HG03103 (cell line): ENCODE data around the gene PAX2.

Source experiments
- ATAC-seq: cut with Tn5 transposase; IDR thresholded peaks from one replicate; pipeline ENCODE4 v1.9.1; 2021; ENCODE audit warnings: low read depth; ENCODE audit not compliant: unreplicated experiment

PAX2 gene

DNA sequence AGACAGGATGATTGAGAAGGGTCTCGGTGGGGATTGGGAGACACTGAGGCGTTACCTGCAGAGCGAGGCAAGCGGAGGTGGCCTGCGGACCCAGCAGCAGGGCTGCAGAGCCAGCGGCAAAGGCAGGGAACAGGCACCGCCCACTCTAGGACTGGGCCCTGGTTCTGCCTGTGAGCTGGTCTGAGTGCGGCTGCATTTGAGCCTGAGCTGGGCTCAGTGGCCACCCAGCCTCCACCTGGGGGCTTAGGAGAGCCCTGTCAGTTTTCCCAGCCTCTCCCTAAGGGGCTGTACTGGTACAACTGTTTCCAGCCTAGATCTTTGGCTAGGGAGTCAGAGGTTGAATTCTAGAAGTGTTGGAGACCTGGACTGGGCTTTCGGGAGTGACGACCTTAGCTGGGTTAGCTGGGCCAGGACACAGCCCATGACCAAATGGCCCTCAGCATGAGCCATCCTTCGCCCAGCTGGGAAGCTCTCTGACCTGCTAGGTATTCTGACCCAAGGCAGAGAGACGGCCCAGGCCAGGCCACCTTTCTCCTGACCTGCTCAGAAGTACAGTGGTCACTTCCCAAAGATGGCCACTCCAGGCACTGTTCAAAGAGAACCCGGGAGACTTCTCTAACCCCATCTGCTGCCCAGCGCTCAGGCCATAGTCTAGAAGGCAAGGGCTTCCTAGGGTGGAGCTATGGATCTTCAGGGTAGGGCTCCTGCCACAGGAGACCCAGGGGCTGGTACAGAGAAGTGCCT is 64.9 kb downstream of the PAX2 start:
- no peak for ATAC-seq

DNA sequence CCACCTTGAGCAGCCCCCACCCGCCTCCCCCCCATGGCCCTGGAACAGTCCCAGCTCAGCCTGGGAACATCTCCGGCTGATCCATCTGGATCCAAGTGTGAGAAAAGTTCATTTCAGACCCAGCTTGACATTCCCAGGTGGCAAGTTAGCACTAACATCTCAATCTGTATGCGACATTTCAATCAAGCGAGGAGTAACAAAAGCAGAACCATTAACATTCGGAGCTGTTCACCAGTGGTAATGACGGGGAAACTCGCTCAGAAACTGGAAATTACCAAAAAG is 65.4 kb downstream of the PAX2 start:
- ATAC-seq, result no peak

DNA sequence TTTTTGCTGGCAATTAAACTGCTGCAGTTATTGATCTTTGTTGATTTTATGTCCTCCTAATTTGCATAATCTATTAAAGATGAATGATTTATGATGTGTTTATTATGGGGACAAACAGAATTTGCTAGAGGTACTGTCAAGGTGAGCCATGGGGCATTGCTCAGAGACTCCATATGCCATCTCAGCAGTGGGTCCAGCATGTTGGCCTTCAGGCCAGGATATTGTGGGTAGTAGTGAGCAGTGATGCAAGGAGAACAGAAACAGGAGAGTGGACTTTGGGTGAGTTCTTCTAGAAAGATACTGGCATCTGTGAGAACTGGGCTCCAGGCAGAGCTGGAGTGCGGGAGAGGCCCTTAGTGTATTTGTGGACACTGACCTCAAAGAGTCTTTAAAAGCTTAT is 65.9 kb downstream of the PAX2 start:
- ATAC-seq, result no peak

DNA sequence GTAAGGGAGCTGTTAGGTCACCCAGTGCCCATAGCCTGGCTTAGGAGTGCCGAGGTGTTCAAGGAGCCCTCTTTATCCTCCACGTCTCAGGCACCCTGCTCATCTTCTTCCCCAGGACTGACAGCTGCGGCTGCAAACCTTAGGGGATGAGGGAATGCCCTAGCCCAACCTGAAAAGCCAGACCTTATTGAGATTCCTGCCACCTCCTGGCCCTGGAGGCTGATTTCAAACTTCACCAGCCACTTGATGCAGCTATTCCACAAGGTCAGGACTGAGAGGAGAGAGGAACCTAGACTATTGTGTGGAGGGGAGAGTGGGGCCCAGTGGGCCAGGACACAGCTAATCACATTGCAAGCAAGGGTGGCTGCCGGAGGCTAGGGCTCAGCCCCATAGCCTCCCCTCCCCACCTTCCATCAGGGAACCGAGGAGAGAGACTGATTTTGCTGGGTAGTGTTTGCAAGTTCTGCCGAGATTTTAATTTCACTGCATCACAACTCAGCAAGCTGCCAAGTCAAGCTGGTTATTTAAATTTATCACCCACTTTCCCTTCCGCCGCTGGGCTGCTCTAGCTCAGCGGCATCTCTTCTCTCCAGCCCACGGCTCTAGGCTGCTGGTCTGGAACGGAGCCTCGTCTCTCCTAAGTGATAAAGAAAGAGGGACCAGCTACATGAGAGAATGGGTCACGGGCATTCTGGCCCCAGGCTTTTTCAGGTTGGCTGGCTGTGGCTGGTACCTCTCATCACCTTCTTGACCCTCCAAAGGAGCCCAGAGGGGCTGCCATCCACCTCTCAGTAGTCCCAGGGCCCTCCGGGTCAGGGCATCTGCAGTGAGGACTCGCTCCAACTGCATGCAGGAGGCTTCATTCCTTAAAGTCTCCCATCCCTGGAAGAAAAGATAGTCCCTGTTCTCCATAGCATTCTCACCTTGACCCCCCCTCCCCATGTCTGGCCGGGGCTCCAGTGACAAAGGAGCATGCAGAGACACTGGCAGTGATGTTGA is 66.7 kb downstream of the PAX2 start:
- ATAC-seq, result no peak

DNA sequence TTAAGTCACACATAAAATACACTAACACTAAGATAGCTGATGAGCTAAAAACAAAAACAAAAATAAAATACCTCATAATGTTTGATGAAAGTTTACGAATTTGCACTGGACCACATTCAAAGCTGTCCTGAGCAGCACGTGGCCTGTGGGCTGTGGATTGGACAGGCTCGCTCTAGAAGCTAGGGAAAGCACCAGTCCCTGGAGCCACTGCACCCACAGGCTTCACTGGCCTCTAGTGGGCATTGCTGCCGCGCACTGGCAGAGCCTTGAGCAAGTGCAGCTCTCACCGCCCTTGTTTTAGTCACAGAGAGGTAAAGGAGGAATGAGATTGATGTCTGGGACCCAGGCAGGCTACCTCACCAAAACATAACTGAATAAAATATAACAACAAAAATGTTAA is 67.6 kb downstream of the PAX2 start:
- no peak for ATAC-seq

DNA sequence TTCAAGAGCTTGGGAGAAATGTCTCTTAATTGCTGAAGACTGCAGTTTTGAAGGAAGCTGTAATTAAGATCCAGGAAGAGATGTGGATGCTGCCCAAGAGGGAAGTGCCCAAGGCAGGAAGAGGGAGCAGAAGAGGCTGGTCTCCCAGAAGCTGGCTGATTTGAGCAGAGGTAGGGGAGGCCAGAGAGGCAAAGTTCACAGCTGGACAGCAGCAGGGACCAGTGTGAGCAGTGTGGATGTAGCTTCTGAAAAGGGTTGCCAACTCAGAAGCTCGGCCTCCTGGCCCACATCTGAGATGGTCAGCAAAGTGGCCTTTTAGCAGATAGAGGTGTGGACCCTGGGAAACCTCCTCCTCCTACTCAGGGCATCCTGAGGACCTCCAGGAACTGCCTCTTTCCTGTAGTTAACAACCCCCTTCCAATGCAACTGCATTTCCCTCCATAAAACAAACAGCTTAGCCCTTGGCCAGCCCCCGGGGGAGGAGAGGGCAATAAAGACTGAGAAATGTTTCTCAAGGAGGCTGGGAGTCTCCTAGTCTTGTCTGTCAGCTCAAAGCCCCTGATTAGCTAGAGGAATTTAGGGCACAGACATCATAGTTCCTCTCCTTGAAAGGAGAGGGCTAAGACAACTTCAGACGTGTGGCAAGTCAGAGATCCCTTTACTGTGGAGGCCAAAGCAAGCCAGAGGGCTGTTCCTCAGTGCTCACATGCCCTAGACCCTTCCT is 69.5 kb downstream of the PAX2 start:
- no peak for ATAC-seq

DNA sequence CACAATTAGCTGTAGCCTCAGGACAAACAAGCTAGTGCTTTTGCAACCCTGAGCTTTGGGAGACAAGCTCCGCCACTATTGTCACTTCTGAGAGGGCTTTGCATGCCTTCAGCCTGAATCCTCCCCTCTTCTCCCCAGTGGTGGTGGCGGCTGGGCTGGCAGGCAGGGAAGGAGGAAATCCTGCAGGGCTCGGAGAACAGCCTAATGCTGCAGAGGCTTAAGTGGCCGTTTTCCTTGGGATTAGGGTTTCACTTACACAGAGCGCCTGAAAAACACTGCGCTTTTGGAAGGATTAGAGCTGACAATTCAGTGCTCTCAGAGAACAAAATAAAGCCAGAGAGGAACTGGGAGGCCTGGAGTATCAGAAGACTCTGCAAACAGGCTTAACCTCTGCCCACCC is 71.3 kb downstream of the PAX2 start:
- ATAC-seq, result no peak

DNA sequence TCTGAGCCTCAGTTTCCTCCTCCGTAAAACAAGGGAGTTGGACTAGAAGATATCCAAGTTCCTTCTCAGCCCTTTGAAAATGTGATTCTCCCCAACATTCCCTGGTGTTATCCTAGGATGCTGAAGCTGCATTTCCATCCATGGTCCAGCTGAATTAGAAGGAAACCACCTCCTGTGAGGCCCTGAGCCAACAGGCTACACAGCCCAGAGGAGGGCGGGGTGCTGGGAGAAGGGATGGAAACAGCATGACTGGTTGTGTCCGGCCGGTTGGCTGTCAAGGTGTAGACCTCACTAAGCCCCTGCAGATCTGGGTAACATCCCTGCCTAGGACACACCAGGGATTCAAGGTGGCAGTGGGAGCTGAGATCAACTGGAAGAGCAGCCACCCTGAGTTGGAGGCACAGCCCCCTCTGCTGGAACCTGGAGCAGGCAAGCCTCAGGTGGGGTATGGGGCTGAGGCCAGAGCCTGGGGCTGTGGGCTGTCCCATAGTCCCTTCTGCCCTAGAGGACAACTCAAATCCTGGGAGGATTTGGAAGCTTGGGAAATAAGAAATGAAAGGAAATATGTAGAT is 72.0 kb downstream of the PAX2 start:
- no peak for ATAC-seq

DNA sequence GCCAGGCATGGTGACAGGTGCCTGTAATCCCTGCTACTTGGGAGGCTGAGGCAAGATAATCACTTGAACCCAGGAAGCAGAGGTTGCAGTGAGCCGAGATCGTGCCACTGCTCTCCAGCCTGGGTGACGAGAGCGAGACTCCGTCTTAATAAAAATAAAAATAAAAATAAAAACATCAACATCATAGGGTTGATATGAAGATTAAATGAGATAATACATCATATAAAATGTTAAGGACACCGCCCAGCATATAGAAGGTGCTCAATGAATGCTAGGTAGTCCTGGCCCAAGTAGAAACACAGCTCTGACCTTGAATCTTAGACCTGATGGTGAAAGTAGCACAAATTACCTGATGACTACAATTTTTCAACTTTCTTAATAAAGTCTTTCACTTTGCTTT is 74.0 kb downstream of the PAX2 start:
- ATAC-seq, result no peak

DNA sequence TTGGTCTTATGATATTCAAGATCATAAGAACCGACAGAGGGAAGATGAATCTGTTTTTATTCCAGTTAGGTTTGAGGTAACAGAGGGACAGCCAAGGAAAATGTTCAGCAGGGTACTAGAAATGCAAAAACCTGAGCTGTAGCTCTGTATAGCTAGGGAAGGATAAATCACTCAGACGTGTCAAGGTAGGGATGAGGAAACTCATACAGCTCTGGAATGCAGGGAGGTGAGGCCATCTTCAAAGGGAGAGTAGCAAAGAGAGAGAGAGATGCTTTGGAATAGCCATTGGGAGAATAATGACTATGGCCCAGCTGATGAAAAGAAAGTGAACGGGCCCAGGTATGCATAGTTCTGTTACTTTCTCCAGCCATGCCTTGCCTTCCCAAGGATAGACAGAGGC is 77.8 kb downstream of the PAX2 start:
- ATAC-seq, result no peak

DNA sequence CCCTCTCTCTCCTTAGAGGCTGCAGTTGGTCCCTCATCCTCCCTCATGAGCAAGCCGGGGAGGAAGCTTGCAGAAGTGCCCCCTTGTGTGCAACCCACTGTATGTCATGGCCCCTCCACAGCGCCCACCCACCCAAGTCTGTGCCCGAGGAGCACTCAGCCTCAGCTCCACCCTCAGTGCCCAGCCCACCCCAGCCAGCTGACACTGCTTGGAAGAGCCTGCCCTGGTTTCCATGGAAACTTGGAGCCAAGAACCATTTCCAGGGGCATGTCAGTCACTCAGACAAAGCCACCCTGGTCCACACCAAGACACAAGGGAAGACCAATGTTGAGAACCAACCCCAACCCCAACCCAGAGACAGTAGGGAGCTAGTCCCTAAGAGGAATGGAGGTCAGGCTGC is 79.5 kb downstream of the PAX2 start:
- ATAC-seq, result no peak

DNA sequence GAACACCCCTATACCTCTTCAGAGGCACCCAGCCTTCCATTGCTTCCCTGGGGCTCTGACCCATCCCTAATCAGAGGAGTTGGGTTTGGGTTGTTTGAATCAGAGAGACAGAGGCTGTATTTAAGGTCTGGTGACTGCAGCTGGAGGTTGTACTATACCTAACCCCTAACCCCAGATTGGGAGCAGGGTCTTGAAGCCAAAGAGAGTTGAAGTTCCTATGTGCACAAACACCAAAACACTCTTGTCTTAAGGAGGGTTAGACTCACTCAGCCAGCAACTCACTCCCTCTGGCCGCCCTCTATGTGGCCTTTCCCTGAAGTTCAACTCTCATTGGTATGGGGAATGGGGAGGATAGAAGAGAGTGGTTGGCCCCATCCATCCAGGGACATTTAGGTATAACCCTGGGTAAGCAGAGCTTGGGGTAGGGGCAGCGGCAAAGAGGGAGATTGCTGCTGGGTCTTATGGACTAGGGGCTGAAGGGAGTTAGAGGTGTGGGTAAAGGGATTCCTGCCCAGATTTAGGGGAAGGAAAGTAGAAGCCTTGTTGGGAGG is 80.0 kb downstream of the PAX2 start:
- ATAC-seq, result no peak

DNA sequence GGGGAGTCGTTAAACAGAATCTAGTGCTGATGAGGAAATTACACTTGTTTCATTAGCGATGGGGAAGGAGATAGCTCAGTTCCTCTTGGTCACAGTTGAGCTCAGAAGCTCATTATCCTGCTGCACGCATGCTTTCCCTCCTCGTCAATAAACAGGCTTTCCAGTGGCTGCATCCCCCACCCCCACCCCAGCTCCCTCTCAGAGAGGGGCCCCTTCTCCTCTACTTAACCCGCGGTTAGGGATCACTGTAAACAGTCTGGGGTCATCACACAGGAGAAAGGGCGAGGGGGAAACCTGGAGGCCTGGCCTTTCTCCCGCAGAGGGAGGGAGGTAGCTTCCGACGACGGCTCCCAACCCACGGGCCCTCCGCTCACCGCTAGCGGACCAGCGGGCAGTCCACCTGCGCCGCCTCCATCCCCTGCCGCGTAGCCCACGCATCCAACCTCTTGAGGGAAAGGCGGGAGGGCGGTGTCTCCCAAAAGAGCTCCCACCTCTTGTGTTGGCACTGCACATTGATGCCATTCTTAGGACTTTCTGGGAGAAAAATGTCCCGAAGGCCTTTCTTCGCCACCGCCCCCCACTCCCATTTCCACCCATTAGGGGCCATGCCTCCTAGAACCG is 80.8 kb downstream of the PAX2 start:
- no peak for ATAC-seq

DNA sequence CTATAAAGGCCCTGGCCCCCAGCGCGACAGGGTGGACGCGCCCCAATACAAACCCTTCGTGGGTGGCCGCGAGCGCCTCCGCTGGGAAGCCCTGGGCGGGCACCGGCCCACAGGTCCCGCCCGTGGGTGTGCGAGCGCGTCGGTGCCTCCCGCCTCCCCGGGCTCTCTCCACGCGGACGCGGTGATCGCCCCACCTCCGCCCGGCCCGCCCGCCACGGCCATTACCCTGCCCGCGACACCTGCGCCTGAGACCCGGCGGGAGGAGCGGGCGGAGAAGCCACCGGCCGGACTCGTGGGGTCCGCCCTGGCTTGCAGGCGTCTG is 81.2 kb downstream of the PAX2 start:
- no peak for ATAC-seq

DNA sequence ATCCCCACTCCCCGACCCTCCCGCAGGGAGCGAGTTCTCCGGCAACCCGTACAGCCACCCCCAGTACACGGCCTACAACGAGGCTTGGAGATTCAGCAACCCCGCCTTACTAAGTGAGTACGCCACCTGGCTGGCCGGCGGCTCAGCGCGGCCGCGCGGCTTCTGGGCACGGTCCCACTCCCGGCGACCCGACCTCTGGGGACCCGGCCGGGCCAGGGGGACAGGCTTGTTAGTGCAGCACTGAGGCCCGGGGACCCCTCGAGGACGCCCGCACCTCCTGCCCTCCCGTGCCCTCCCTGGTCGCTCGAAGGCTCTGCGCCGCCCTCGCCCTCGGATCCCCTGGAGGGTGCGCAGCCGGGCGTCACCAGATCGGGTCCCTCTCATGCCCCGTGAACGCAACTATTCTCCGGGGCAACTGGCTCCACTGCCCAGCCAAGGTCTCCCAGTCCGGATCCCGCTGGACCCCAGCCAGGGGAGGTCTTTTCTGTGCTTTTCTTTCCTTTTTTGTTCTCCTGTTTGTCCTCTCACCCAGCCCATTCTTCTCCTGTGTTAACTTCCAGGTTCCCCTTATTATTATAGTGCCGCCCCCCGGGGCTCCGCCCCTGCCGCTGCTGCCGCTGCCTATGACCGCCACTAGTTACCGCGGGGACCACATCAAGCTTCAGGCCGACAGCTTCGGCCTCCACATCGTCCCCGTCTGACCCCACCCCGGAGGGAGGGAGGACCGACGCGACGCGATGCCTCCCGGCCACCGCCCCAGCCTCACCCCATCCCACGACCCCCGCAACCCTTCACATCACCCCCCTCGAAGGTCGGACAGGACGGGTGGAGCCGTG is 81.8 kb downstream of the PAX2 start:
- no peak for ATAC-seq

DNA sequence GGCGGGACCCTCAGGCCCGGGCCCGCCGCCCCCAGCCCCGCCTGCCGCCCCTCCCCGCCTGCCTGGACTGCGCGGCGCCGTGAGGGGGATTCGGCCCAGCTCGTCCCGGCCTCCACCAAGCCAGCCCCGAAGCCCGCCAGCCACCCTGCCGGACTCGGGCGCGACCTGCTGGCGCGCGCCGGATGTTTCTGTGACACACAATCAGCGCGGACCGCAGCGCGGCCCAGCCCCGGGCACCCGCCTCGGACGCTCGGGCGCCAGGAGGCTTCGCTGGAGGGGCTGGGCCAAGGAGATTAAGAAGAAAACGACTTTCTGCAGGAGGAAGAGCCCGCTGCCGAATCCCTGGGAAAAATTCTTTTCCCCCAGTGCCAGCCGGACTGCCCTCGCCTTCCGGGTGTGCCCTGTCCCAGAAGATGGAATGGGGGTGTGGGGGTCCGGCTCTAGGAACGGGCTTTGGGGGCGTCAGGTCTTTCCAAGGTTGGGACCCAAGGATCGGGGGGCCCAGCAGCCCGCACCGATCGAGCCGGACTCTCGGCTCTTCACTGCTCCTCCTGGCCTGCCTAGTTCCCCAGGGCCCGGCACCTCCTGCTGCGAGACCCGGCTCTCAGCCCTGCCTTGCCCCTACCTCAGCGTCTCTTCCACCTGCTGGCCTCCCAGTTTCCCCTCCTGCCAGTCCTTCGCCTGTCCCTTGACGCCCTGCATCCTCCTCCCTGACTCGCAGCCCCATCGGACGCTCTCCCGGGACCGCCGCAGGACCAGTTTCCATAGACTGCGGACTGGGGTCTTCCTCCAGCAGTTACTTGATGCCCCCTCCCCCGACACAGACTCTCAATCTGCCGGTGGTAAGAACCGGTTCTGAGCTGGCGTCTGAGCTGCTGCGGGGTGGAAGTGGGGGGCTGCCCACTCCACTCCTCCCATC is 82.7 kb downstream of the PAX2 start:
- no peak for ATAC-seq

DNA sequence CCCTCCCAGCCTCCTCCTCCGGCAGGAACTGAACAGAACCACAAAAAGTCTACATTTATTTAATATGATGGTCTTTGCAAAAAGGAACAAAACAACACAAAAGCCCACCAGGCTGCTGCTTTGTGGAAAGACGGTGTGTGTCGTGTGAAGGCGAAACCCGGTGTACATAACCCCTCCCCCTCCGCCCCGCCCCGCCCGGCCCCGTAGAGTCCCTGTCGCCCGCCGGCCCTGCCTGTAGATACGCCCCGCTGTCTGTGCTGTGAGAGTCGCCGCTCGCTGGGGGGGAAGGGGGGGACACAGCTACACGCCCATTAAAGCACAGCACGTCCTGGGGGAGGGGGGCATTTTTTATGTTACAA is 83.3 kb downstream of the PAX2 start:
- no peak for ATAC-seq

DNA sequence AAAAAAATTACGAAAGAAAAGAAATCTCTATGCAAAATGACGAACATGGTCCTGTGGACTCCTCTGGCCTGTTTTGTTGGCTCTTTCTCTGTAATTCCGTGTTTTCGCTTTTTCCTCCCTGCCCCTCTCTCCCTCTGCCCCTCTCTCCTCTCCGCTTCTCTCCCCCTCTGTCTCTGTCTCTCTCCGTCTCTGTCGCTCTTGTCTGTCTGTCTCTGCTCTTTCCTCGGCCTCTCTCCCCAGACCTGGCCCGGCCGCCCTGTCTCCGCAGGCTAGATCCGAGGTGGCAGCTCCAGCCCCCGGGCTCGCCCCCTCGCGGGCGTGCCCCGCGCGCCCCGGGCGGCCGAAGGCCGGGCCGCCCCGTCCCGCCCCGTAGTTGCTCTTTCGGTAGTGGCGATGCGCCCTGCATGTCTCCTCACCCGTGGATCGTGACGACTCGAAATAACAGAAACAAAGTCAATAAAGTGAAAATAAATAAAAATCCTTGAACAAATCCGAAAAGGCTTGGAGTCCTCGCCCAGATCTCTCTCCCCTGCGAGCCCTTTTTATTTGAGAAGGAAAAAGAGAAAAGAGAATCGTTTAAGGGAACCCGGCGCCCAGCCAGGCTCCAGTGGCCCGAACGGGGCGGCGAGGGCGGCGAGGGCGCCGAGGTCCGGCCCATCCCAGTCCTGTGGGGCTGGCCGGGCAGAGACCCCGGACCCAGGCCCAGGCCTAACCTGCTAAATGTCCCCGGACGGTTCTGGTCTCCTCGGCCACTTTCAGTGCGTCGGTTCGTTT is 83.9 kb downstream of the PAX2 start:
- ATAC-seq, result no peak
